SK-N-MC (cell line): ENCODE data around the gene UGT1A3.

ENCODE experiments used
- EZH2 ChIP-seq: fragments of 200-600 bp; sonication (generic); IDR thresholded peaks from one replicate; pipeline ENCODE4 v1.6.1; 2017; ENCODE audit warnings: antibody characterized with exemption
- FOXP2 ChIP-seq: optimal IDR thresholded peaks from 2 replicates; pipeline ENCODE3; 2011; ENCODE audit warnings: mild to moderate bottlenecking, moderate library complexity; ENCODE audit not compliant: insufficient read depth; ENCODE audit errors: extremely low read length, control extremely low read depth
- POLR2AphosphoS5 ChIP-seq: IDR thresholded peaks from 2 replicates; pipeline ENCODE4 v1.6.1; 2012; ENCODE audit warnings: mild to moderate bottlenecking, low read depth, low read length, borderline replicate concordance

DNA sequence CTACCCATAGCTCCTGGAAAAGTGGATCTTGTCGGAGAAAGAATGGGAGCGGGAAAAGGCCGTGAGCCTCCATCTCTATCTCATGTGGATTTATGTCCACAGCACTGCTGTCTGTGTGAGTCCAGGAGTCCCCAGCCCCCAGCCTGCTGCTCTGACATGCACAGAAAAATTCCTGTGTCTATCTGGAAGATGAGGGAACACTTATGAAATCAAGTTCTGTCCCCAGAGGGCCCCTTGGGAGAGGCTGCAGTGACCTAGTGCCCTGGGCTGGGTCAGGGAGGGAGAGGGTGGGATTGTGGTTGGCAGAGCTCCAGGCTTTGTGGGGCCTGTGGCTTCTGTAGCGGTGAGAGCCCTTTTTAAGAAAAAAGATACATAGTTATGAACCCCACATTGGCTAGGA is 87.9 kb downstream of the UGT1A3 start:
- TF ChIP-seq POLR2AphosphoS5: no peak
- no peak for TF ChIP-seq FOXP2
- TF ChIP-seq EZH2: no peak
